Myometrial cell (primary cell): ENCODE measurements around the gene SLC6A19. TPM values are rescaled to one million over a fixed set of nuclear protein-coding genes. Genes with fewer than 3 reads are reported as not detected.

Experiments
- total RNA-seq: library from RNA; depleted of rRNA; stranded (reverse); fragments of >200 nt; gene quantifications from 2 replicates; pipeline ENCODE4 v1.2.3, GENCODE V29; 2015

SLC6A19 gene
- not detected in 2 replicates for total RNA-seq

GRCh38 chr5:1201327-1202025 lies at the start of gene SLC6A19:
Gene SLC6A19 (plus strand): TSS chr5:1201595. CDS start chr5:1201651, 56 bp downstream.

GRCh38 chr5:1225081-1225480 lies 23.7 kb downstream of the SLC6A19 start, which contains the start of gene SLC6A18:
Gene SLC6A18 (plus strand): TSS chr5:1225381. CDS start chr5:1225478, 97 bp downstream.

Other genes starting within 250 kb of the SLC6A19 start
- gene NKD2, start 192.8 kb upstream of the SLC6A19 start, total RNA-seq, result not detected in 2 replicates
- gene SLC12A7, start 89.5 kb upstream of the SLC6A19 start, total RNA-seq, result 5.8 and 8.6 TPM in 2 replicates
- gene SLC6A18, start 23.8 kb downstream of the SLC6A19 start, total RNA-seq, result not detected in 2 replicates
- not detected in 2 replicates for gene TERT, start 93.5 kb downstream of the SLC6A19 start, total RNA-seq
- gene CLPTM1L, start 143.5 kb downstream of the SLC6A19 start, total RNA-seq, result 99.6 and 157 TPM in 2 replicates
- gene SLC6A3, start 243.8 kb downstream of the SLC6A19 start, total RNA-seq, result not detected in 2 replicates